HG03175 (cell line): Measurements from ENCODE around the gene MFSD6.
A peak's percentile ranks its signal among the peaks of the same experiment; 100 is the strongest.

ENCODE experiments used
- ATAC-seq: cut with Tn5 transposase; IDR thresholded peaks from one replicate; pipeline ENCODE4 v1.9.1; 2021; ENCODE audit warnings: mild to moderate bottlenecking, moderate library complexity; ENCODE audit not compliant: unreplicated experiment

Gene MFSD6

DNA sequence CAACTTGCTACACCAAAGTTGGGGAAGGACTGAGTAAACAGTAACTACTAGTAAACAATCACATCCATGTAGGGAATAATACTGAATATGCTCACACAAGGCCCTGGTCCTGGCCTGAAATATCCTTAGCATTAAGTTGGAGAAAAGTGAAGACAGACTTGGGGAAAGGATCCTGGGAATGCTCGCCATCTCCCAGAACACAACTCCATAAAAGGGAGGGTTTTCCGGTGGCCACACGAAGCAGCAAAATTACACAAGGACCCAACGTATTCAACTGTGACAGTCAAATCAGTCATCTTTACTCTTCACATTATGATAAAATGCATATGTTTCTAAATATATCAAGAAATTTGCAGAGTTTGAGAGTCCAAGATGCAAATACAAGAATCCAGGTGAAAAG, 119.1 kb downstream of the MFSD6 start:
- ATAC-seq = no peak

DNA sequence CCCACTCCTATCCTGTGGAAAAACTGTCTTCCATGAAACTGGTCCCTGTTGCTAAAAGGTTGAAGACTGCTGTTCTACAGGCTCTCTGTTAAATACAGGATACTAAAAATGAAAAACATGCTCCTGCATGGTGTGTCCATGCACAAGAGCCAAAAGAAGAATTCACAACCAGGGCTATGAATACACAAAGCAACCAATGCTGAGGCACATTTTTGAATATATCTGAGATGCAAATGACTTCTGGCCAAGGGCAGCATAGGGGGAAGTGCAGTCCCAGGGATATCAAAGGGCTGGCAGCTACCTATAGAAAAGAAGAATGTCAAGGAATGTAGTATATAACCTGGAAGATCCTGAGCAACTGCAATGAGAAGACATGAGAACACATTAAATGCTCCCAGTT, 119.8 kb downstream of the MFSD6 start:
- no peak for ATAC-seq

DNA sequence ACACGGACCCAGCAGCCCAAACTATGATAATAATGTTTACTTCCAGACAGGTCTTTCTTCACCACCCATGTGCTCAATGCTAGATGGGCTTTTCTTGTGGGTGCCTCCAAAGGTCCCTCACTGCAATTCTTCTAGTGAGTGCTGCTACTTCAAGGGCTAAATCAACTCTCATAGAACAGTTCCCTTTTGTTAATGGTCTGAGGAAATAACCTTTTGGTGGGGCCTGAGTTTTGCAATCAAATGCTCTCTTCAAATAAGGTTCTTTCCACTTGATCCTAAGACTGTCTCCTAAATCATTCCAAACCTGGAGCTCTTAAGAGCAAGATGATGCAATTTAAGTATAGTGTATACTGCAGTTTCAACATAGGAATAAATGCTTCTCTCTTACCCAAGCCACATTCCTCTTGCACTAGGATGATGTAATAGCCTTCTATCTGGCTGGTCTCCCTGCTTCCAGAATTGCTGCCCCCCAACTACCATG, 120.4 kb downstream of the MFSD6 start:
- no peak for ATAC-seq

DNA sequence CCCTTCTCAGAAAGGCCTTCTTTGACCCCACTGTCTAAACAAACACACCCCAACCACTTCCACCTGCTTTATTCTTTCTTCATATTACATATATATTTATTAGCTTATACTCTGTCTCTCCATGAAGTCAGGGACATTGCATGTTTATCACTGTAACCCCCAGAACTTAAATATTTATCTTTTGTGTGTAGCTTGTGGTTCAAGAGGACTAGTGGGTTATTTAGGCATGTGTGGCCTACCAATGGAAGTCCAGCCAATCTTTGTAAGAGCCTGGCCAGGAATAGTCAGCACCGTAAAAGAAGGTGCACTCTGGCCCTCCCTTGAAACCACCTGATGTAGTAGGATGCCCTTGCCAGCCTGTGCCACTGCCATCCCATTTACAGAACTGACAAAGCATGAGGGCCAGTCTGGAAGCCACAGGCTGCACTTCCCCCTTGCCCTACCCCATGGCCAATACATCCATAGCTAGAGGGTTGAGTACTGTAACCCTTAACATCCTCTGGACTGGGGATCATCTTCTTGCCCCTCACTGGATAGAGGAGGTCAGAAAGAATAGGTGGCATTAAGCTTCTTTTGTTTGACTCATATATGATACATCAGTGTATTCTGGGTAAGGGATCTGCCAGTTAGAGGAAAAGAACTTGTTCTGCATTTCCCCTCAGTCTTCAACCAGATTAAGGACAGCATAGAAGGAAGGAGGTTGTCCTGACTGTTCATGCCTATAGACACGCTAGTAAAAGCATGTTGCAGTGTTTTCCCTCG, 121.5 kb downstream of the MFSD6 start:
- ATAC-seq = no peak

DNA sequence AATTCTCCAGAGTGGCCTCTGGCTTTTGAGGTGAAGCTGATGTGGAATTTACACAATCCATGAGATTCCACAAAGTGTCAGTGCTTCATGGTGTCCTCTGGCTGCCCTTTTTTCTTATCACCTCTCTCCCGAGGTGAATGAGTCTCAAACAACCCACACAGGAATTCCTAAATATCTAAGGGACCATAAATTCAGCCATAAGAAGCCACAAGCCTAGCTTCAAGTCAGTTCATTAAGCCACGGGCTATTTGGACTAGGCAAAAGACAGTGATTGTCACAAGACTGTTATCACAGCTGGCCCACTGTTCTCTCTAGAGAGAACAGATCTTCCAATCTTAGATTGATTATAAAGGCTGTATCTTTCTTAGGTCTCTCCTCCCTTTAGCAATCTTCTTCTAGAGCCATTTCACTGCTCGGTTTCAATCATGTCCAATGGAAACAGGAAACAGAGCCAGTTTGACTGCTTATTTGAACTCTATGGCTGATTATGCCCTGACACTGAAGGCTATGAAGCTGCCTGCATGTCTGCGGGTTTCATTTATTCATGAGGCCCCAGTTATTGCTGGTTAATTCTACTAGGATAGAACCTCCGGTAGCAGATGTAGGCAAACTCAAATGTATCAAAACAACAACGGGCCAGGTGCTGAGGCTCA, 122.2 kb downstream of the MFSD6 start:
- ATAC-seq = no peak

DNA sequence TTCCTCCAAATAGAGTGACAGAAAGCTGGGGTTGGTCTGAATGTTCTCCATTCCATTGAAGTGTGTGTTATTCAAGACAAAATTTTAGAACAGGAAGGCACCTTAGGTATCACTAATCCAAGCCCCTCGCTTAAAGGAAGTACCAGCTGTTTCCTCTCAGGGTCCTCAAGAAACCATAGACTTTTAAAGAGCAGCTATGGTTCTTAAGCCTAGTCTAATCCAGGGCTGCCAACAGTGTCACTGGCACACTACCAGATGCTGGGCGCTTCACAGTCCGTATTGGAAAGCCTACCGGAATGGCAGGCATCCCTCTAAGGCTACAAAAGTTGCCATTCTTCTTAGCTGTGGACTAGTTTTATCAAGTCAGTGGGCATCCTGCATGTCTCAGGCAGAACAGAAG, 124.4 kb downstream of the MFSD6 start:
- no peak for ATAC-seq

DNA sequence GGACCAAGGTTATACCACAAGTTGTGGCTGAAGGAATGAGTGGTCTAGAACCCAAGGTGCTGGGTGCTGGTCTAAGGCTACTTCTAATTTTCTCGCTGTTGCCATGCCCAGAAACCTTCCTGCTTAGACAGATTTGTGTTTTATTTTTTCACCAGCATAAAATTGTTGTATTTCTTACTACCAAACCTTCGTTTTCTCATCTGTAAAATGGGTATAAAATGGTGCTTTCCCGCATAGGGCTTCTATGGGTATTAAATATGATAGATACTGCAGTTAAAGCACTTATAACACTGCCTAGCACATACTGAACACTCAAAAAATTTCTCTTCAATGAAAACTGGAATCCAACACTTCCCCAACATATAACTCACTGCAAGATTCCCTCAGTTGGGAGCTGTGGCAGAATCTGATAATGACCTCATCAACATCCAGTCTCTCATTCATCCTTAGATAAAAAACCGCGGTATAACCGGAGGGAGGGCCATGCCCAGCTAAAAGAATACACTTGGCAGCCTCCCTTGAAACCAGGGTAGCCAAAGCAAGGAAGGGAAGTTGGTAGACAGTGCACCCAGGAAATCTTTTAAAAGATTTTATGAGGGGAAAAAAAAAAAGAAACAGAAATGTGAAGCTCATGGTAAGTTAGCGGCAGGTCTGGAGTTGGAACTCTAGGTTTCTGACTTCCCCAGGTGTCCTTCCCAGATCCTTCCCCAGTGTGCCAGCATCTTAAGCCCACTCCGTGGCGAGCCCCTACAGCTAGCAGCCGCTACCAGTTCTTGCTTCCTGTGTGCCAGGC, 125.2 kb downstream of the MFSD6 start:
- no peak for ATAC-seq

DNA sequence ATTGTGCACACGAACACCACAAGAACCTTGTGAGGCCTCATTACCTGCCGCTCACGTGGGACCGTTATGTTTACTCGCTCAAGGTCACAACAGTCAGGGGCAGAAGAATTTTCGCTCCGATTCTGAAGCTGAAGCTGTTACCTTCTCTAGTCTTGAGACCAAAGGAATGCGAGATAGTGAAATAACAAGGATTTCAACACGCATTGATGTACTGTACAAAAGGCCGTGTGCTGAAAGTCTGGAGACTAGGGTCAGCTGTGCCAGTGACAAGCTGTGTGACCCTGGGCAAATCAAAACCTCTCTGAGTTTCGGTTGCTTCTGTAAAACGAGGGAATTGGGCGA, 125.8 kb downstream of the MFSD6 start:
- ATAC-seq = peak; percentile 29

DNA sequence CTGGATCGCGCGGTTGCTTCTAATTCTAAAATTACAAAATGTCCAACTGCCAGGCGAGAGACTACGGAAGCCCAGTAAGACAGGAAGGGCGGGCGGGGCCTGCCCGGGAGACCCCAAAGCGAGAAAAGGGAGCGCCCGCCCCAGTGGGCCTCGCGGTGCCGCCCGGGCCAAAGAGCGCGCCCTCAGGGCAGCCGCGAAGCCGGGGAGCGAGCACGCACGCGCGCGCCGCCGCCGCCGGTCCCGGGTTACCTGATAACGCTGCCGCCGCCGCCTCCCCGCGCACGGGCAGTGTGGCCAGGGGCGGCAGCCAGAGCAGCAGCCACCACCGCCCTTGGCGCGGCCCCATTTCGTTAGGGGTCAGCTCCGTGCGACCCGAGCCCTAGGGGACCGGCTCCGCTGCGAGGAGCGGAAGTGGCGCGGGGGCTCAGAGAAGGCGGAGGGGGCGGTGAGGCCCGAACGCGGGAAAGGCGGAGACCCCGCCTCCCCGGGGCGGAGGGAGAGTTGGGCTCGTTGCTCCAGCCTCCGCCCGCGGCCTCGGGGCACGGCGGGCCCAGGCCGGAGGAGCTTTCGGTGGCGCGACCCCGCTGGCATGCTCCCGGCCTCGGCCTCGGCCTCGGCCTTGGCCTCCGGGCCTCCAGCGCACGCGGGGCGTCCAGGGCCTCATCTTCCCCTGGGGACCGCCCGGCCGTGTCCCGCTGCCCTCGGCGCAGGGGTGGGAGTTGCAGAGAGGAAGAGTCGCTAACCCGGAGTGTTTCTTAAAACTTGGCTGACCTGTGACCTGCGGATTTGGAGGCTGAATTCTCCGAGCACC, 126.4 kb downstream of the MFSD6 start, which contains the start of gene NEMP2:
Gene NEMP2 (minus strand): TSS at position 413 of the 811 bp plus-strand sequence. CDS start 67 bp downstream, at position 346.
- ATAC-seq = peak; percentile 70

DNA sequence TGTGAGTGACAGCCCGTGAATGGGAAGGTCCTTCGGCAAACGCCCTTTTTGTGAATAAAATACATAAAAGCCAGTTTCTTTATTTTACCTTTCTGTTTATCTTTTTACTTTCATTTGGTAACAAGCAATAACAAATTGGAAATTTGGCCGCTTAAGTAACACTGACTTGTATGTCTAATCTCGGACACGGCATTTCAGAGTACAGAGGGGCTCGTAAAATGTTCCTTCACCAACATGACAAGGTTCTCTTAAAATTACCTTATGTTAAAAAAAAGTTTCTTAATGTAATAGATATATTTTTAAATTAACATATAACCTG, 126.9 kb downstream of the MFSD6 start:
- ATAC-seq = peak; percentile 1

DNA sequence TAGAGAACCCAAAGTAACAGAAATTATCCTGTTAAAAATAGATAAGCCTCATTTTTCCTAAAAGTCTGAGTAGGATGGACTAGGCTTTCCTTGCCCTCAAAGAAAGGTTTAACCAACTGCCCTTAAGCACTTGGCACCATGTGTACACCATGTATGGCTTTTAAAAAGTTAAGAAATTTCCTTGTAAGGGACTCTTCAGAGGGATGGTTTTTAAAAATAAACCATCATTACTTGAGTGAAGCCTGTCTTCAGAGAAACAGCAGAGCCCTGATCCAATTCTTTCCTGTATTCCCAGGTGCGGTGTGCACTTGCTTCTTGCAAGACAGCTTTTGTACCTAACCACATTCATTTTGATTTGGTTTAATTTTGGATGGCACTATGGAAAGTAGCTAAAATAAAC, 127.4 kb downstream of the MFSD6 start:
- no peak for ATAC-seq

DNA sequence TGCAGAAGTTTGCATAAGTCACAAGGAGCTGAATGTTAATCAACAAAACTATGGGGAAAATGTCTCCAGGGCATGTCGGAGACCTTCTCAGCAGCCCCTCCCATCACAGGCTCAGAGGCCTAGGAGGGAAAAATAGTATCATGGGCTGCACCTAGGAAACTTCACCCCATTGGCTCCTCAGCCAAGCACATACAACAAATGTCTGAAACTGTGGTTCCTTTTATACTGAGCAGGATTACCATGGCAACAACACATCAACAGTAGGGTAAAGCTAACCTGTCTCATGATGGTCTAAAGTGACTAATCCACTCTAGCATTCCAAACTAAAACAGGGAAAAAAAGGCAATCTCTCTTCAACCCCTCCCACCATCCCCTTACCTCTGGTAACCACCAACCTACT, 129.6 kb downstream of the MFSD6 start:
- no peak for ATAC-seq

DNA sequence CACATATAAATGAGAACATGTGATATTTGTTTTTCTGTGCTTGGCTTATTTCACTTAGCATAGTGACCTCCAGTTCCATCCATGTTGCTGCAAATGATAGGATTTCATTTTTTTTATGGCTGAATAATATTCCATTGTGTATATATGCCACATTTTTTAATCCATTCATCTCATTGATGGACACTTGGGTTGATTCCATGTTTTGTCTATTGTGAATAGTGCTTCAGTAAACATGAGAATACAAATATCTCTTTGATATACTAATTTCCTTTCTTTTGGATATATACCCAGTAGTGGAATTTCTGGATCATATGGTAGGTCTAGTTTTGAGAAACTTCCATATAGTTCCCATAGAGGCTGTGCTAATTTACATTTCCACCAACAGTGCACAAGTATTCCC, 130.0 kb downstream of the MFSD6 start:
- no peak for ATAC-seq

DNA sequence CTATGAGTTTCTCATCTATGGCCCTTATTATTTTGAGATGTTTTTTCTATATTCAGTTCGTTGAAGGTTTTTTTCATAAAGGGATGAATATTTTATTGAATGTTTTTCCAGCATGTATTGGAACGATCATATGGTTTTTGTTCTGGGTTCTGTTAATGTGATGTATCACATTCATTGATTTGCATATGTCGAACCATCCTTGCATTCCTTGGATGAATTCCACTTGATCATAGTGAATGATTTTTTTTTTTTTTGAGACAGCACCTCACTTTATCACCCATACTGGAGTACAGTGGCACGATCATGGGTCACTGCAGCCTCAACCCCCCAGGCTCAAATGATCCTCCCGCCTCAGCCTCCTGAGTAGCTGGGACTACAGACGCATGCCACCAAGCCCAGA, 131.9 kb downstream of the MFSD6 start:
- no peak for ATAC-seq

DNA sequence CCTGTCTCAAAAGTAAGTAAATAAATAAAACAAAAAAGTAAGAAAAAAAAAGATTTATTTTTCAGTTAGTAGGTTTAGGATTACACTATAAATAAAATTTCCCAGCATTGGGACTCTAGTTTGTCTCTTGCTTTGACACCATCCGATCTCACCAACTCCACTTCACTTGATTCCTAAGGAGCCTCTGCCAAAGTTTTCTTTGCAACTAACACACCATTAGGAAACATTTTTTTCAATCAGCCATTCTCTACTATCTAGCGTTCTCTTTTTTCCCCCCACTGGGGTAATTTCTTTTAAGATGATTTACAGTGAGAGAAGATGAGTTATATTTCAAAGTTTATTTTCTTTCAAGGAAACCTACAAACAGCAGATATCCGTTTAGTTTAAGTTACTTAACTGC, 136.9 kb downstream of the MFSD6 start:
- no peak for ATAC-seq

DNA sequence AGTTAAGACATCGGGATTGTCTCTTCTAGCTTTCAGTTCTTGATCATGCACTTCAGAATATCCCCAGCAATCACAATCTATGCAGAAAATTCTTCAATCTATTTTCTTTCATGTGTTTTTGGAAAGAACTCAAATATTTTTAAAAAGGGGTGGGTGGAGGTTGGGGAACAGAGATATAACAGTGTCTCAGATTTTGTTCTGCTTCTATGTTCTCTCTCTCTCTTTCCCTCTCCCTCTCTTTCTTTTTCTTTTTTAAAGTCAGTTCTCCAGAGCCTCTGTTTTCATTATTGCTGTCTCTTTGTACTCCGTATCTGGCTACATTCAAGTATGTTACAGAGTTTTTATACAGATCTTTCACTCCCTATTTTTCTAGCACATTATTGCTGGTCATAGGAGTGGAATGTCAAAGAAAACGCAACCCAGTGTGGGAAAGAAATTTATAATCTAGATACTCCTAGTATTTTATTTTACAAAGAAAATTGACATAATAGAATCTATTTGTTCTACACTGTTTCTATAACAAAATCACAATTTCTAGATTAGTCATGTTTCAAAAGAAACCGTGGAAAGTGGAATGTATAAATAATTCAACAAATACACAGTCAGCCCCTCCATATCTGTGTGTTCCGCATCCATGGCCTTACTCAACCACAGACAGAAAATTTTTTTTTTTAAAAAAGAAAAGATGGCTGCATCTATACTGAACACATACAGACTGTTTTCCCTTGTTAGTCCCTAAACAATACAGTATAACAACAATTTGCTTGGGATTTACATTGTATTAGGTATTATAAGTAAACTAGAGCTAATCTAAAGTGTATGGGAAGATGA, 137.6 kb downstream of the MFSD6 start:
- ATAC-seq = no peak

DNA sequence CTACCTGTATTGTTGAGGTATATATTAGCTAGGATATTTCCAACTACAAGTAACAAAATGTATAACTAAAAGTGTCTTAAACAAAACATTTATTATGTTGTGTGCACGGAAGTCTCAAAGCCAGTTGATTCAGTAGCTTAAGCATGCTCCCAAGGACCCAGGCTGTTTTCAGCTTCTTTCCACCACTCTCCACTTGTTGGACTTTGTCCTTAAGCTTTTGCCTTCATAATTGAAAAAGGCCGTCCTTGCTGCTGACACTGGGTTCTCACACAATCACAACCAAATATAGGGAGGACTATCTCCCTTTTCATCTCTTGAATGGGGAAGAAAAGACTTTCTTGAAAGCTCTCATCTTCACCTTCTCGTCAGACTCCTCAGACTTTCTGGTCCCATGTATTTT, 138.6 kb downstream of the MFSD6 start:
- ATAC-seq = no peak

DNA sequence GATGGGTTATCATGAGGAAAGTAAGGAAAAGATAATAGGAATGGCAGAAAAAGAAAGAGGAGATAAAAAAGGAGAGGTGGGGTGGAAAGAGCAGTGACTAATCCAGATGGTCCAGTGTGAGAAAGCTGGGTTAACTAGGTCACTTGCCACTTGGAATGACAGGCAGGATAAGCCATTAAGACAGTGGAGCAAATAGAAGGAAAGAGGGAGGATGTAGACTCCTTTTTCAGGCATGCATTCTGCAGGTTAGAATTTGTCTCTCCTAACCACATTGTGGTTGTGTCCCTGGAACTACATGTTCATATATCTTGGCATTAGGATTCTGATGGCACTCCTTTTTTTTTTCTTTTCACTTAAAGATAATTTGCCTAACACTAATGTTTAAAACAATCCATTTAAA, 139.7 kb downstream of the MFSD6 start:
- no peak for ATAC-seq

DNA sequence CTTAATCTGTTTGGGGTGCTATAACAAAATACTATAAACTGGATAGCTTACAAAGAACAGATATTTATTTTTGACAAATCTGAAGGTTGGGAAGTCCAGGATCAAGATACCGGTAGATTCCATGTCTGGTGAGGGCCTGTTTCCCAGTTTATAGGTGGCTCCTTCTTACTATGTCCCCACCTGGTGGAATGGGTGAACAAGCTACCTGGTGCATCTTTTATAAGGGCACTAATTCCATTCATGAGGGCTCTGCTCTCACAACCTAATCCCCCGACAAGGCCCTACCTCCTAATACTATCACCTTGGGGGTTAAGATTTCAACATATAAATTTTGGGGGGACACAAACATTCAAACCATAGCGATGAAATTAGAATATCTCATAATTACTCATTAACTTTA, 142.0 kb downstream of the MFSD6 start:
- ATAC-seq = no peak
